HG03139 (cell line): Measurements from ENCODE around the gene TCOF1.

ENCODE experiments used
- ATAC-seq: cut with Tn5 transposase; IDR thresholded peaks from one replicate; pipeline ENCODE4 v1.9.1; 2021; ENCODE audit not compliant: unreplicated experiment

TCOF1 gene

DNA sequence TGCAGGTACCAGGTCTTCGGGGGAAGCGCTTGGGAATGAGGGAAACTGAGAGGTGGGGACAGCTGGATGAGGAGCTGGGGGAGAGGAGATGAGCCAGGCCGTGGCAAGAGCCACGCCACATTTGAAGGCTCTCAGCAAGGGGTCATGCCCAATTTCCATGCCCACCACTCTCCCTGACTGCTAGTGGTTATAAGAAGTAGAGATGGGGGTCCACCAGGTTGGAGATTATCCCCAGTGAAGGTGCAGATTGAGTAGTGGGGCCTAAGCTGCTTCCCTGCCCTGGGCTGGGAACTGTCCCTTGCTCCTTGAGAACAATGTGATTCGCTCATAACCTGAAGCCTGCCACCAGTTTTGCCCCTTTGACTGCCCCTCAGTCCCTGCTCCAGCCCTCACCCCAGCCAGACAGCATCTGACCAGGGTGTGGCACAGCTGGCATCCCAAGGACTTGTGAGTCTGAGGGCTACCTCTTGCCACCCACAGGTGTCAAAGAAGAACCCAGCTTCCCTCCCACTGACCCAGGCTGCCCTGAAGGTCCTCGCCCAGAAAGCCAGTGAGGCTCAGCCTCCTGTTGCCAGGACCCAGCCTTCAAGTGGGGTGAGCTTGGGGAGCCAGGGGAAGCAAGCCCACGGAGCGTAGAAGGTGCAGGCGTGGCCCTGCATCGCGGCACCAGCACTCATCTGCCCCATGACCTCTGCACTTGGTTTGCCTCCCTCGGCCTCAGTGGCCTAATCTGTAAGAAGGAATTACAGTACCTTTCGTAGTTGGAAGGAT, 33.8 kb downstream of the TCOF1 start:
- ATAC-seq: no peak

DNA sequence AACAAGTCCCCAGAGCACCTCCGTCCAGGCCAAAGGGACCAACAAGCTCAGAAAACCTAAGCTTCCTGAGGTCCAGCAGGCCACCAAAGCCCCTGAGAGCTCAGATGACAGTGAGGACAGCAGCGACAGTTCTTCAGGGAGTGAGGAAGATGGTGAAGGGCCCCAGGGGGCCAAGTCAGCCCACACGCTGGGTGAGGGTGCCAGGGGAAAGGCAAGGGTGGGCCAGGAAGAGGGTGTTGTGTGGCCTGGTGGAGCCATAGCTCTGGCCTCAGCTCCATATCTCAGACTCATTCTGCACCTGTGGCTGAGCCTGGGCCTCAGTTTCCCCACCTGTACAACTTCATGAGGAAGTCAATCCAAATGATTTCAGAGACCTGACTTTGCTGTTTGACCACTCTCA, 34.5 kb downstream of the TCOF1 start:
- ATAC-seq: no peak

DNA sequence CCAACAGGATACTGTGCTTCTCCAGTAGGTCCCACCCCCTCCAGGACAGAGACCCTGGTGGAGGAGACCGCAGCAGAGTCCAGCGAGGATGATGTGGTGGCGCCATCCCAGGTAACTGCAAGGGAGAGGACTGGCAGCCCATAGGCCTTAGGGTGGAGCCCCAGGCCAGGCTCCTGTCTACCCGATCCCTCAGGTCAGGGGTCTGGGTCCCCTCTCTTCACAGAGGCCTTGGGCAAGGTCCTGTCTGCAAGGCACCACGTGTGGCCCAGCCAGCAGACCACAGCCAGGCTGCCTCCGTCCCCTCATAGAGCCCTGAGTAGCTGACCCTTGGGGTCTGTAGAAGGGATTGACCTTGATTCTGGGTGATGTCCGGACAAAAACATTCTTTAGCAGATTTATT, 35.2 kb downstream of the TCOF1 start:
- no peak for ATAC-seq

DNA sequence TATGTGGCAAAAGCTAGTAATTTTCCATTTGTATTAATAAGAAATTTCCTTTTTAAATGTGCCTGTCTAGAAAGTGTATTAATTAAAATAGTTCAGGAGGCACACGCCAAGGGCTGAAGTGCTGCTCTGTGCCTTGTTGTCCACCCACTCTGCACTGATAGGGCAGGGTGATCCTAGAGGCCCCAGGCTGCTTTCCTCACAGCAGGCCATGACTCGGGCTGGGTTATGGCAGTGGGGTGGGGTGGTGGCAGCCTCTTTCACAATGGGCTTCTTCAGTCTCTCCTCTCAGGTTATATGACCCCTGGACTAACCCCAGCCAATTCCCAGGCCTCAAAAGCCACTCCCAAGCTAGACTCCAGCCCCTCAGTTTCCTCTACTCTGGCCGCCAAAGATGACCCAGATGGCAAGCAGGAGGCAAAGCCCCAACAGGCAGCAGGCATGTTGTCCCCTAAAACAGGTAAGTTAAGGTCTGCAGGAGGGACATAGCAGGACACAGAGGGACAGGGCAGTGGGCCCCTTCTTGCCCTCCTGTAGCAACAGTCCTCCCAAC, 35.7 kb downstream of the TCOF1 start:
- ATAC-seq: no peak

GRCh38 chr5:150394131-150394530, 36.6 kb downstream of the TCOF1 start:
- no peak for ATAC-seq

- no peak for ATAC-seq
Measured at GRCh38 chr5:150394912-150395687, 37.6 kb downstream of the TCOF1 start.

GRCh38 chr5:150395688-150395975, 38.1 kb downstream of the TCOF1 start:
- ATAC-seq: no peak

DNA sequence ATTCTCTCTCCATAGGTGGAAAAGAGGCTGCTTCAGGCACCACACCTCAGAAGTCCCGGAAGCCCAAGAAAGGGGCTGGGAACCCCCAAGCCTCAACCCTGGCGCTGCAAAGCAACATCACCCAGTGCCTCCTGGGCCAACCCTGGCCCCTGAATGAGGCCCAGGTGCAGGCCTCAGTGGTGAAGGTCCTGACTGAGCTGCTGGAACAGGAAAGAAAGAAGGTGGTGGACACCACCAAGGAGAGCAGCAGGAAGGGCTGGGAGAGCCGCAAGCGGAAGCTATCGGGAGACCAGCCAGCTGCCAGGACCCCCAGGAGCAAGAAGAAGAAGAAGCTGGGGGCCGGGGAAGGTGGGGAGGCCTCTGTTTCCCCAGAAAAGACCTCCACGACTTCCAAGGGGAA, 38.8 kb downstream of the TCOF1 start:
- no peak for ATAC-seq

- no peak for ATAC-seq
Measured at GRCh38 chr5:150397146-150397781, 39.8 kb downstream of the TCOF1 start.

- ATAC-seq: peak; percentile 2
Measured at GRCh38 chr5:150397782-150398721, 40.6 kb downstream of the TCOF1 start.

- peak; percentile 47 for ATAC-seq
Measured at GRCh38 chr5:150398722-150399523, 41.4 kb downstream of the TCOF1 start.

- no peak for ATAC-seq
Measured at GRCh38 chr5:150399524-150400211, 42.2 kb downstream of the TCOF1 start.

- ATAC-seq: no peak
Measured at GRCh38 chr5:150400316-150401075, 43.0 kb downstream of the TCOF1 start.

GRCh38 chr5:150401076-150401375, 43.5 kb downstream of the TCOF1 start:
- no peak for ATAC-seq

DNA sequence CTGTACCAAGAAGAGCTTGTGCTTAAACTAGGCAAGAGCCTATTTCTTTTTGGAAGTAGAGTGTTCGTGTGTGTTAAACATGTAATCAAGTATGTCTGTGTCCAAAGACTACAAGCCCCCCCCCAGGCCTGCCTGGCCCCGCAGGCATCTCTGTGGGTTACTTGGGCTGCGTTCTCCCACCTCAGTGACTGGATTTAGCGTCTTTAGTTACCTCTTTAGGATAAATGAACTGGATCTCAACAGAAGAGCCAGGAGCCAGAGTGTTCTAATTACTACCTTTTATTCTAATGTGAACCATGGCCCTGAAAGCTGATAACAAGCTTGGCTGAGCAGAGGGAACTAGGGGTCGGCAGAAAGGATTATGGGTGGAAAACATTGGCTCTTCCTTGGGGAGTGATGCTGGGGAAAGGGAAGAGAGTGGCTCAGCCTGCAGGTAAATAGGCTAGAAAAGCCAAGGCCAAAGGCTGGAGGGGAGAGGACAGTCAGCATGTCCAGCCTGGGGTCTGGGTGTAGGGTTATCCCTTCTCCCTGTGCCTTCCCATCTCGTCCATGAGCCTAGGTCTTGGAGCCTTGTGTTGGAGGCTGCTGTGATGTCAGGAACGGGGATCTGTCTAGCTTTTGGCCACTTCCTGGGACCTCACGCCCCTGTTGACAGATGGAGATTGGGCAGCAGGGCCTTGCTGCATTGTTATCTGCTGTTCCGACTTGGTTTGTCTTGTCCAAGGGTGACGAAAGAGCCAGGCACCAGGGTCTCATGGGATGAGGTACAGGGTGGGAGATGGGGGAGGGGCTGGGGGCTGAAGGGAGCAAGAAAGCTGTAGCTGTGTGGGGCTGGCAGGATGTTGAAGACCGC, 44.1 kb downstream of the TCOF1 start:
- no peak for ATAC-seq

- no peak for ATAC-seq
Measured at GRCh38 chr5:150402229-150402773, 44.8 kb downstream of the TCOF1 start.

- no peak for ATAC-seq
Measured at GRCh38 chr5:150402901-150403342, 45.4 kb downstream of the TCOF1 start.

DNA sequence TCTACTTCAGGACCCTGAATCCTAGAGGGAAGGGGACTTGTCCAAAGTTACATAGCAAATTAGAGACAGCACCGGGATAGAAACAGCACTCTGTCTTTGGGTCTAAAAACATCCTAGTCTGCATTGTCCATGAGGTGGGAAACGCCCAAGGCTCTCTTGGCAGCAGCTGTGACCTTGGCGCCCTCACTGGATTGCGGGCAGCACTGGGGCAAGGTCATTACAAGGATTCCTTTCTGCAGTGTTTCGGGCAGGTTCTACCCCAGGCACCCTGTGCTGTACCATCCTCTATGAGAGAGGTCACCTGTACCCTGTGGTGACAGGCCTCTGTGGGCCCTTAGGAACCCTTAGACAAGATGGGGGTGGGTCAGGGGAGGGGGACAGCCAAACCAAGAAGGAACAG, 46.6 kb downstream of the TCOF1 start:
- ATAC-seq: no peak
